Measurements from ENCODE around the gene MYH4. TPM values are rescaled to one million over a fixed set of nuclear protein-coding genes. Genes with fewer than 3 reads are reported as not detected.

MYH4 gene
- total RNA-seq, 1 donor from 2014 or later: not detected

DNA sequence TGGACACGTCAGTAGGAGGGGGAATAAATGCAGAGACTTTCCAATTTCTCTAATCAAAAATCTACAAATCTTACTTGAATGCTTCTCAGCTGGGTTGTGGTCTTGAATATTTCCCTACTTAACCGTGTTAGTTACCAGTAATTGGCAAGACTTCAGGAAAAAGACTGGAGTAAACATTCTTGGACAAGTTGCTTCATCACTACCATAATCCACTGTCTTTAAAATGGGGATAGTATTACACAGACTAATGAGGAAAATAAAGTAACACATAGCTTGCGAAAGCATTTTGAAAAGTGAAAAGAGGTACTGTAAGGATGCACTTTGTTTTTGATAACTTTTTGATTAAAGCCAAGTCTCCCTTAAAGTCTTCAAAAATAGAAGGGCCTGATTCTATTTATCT is 30.6 kb upstream of the MYH4 start:
- no peak for TF ChIP-seq EZH2 (IDR thresholded peaks at IDR 0.05)
- no peak for DNase-seq (ENCODE audit: low spot score)
- H3K4me1 Mint-ChIP-seq: no peaks in the 10 kb centered on the region

GRCh38 chr17:10492004-10492403 is 22.6 kb upstream of the MYH4 start:
- Histone ChIP-seq H3K9ac (no peak overlapping the region), H4K20me1 (ENCODE audit: low read depth) (no peaks in the 10 kb centered on the region), H3K27me3 (no peaks in the 10 kb centered on the region), H2AFZ (replicated peaks) (no peak overlapping the region), H3K4me1 (no peaks in the 10 kb centered on the region), H3K9me3 (ENCODE audit: low read depth) (no peaks in the 10 kb centered on the region), H3K27ac (no peak overlapping the region), H3K79me2 (ENCODE audit: low read depth) (no peaks in the 10 kb centered on the region), H3F3A (ENCODE audit: low read depth) (no peaks in the 10 kb centered on the region), H3K4me2 (no peak overlapping the region), H3K36me3 (peaks cover 4% of the 10 kb centered on the region), H3K4me3 (no peak overlapping the region)
- no peaks in the 10 kb centered on the region for H3K36me3 Mint-ChIP-seq
- H3K27me3 Mint-ChIP-seq (ENCODE audit: insufficient read depth, low read depth): no peaks in the 10 kb centered on the region
- TF ChIP-seq EZH2 (IDR thresholded peaks at IDR 0.05): no peak
- TF ChIP-seq EZH2phosphoT487 (IDR thresholded peaks at IDR 0.05): no peak
- TF ChIP-seq, protein P1, sequence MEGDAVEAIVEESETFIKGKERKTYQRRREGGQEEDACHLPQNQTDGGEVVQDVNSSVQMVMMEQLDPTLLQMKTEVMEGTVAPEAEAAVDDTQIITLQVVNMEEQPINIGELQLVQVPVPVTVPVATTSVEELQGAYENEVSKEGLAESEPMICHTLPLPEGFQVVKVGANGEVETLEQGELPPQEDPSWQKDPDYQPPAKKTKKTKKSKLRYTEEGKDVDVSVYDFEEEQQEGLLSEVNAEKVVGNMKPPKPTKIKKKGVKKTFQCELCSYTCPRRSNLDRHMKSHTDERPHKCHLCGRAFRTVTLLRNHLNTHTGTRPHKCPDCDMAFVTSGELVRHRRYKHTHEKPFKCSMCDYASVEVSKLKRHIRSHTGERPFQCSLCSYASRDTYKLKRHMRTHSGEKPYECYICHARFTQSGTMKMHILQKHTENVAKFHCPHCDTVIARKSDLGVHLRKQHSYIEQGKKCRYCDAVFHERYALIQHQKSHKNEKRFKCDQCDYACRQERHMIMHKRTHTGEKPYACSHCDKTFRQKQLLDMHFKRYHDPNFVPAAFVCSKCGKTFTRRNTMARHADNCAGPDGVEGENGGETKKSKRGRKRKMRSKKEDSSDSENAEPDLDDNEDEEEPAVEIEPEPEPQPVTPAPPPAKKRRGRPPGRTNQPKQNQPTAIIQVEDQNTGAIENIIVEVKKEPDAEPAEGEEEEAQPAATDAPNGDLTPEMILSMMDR (IDR thresholded peaks at IDR 0.05): no peak
- peaks cover 9% of the 10 kb centered on the region for H3K9me3 Mint-ChIP-seq
- DNase-seq (ENCODE audit: low spot score): no peak
- no peak overlapping the region for H3K4me3 Mint-ChIP-seq
- no peaks in the 10 kb centered on the region for H3K4me1 Mint-ChIP-seq
- H3K27ac Mint-ChIP-seq: no peak overlapping the region

More for the DNA sequence above, 30.6 kb upstream of the MYH4 start:
- Histone ChIP-seq H3K9ac (no peak overlapping the region), H3K4me3 (no peak overlapping the region), H3K36me3 (no peaks in the 10 kb centered on the region), H3F3A (ENCODE audit: low read depth) (no peaks in the 10 kb centered on the region), H3K4me1 (no peaks in the 10 kb centered on the region), H3K27ac (no peak overlapping the region), H3K79me2 (ENCODE audit: low read depth) (no peaks in the 10 kb centered on the region), H2AFZ (replicated peaks) (no peak overlapping the region), H4K20me1 (ENCODE audit: low read depth) (no peaks in the 10 kb centered on the region), H3K4me2 (no peak overlapping the region), H3K9me3 (ENCODE audit: low read depth) (no peaks in the 10 kb centered on the region), H3K27me3 (no peaks in the 10 kb centered on the region)
- Mint-ChIP-seq H3K9me3 (peaks cover 2% of the 10 kb centered on the region), H3K4me3 (no peak overlapping the region), H3K36me3 (no peaks in the 10 kb centered on the region), H3K27me3 (ENCODE audit: insufficient read depth, low read depth) (no peaks in the 10 kb centered on the region), H3K27ac (no peak overlapping the region)

- Histone ChIP-seq H3K9ac (no peak overlapping the region), H3K4me3 (no peak overlapping the region), H3K27me3 (no peaks in the 10 kb centered on the region), H3K27ac (no peak overlapping the region), H4K20me1 (ENCODE audit: low read depth) (no peaks in the 10 kb centered on the region), H3K4me1 (no peaks in the 10 kb centered on the region), H2AFZ (replicated peaks) (no peak overlapping the region), H3K9me3 (ENCODE audit: low read depth) (peaks cover 4% of the 10 kb centered on the region), H3F3A (ENCODE audit: low read depth) (no peaks in the 10 kb centered on the region), H3K4me2 (no peak overlapping the region), H3K79me2 (ENCODE audit: low read depth) (no peaks in the 10 kb centered on the region), H3K36me3 (no peaks in the 10 kb centered on the region)
- H3K9me3 Mint-ChIP-seq: peaks cover 21% of the 10 kb centered on the region
- no peak for DNase-seq (ENCODE audit: low spot score)
- no peak overlapping the region for H3K27ac Mint-ChIP-seq
- peaks cover 3% of the 10 kb centered on the region for H3K4me1 Mint-ChIP-seq
- no peak overlapping the region for H3K4me3 Mint-ChIP-seq
- H3K36me3 Mint-ChIP-seq: no peaks in the 10 kb centered on the region
- H3K27me3 Mint-ChIP-seq (ENCODE audit: insufficient read depth, low read depth): no peaks in the 10 kb centered on the region
- TF ChIP-seq, protein P1 (IDR thresholded peaks at IDR 0.05): no peak
- TF ChIP-seq EZH2 (IDR thresholded peaks at IDR 0.05): no peak
- no peak for TF ChIP-seq EZH2phosphoT487 (IDR thresholded peaks at IDR 0.05)
Measured at GRCh38 chr17:10482252-10482651, 12.9 kb upstream of the MYH4 start.

GRCh38 chr17:10477701-10478100 is 8.3 kb upstream of the MYH4 start:
- Mint-ChIP-seq H3K4me3 (no peak overlapping the region), H3K27ac (no peak overlapping the region), H3K4me1 (no peaks in the 10 kb centered on the region), H3K27me3 (ENCODE audit: insufficient read depth, low read depth) (no peaks in the 10 kb centered on the region), H3K36me3 (no peaks in the 10 kb centered on the region), H3K9me3 (peaks cover 2% of the 10 kb centered on the region)
- no peak overlapping the region for H2AFZ ChIP-seq (replicated peaks)
- no peaks in the 10 kb centered on the region for H3F3A ChIP-seq (ENCODE audit: low read depth)
- no peak for DNase-seq (ENCODE audit: low spot score)
- no peak overlapping the region for H3K4me2 ChIP-seq
- no peak overlapping the region for H3K27ac ChIP-seq
- no peaks in the 10 kb centered on the region for H3K27me3 ChIP-seq
- no peaks in the 10 kb centered on the region for H3K9me3 ChIP-seq (ENCODE audit: low read depth)
- no peaks in the 10 kb centered on the region for H3K36me3 ChIP-seq
- H3K9ac ChIP-seq: no peak overlapping the region
- no peaks in the 10 kb centered on the region for H3K4me1 ChIP-seq
- no peak overlapping the region for H3K4me3 ChIP-seq
- TF ChIP-seq EZH2phosphoT487 (IDR thresholded peaks at IDR 0.05): no peak
- TF ChIP-seq EZH2 (IDR thresholded peaks at IDR 0.05): no peak
- TF ChIP-seq, protein P1 (IDR thresholded peaks at IDR 0.05): no peak
- H4K20me1 ChIP-seq (ENCODE audit: low read depth): no peaks in the 10 kb centered on the region
- no peaks in the 10 kb centered on the region for H3K79me2 ChIP-seq (ENCODE audit: low read depth)

Data from neural progenitor cell (in vitro differentiated cells).